Neutrophil (primary cell): ENCODE data around the gene SLC34A1.
"Not testable (repeated sequence)": the region's sequence is repeated elsewhere in the genome, so short reads cannot be mapped to it uniquely, and the experiment has no call there.

ENCODE experiments used
- H3K27ac ChIP-seq: fragments of 200-600 bp; sonication (generic); 2 replicates; pipeline ENCODE4 v1.5.1; 2016; ENCODE audit warnings: mild to moderate bottlenecking, moderate library complexity
- H3K27me3 ChIP-seq: fragments of 200-600 bp; sonication (generic); 2 replicates; pipeline ENCODE4 v1.6.0; 2016; ENCODE audit warnings: mild to moderate bottlenecking
- H3K36me3 ChIP-seq: fragments of 200-600 bp; sonication (generic); 2 replicates; pipeline ENCODE4 v1.5.1; 2017
- H3K4me1 ChIP-seq, 2 experiments: fragments of 200-600 bp in 1 of 2; sonication (generic) in 1 of 2; 1 replicate in 1 of 2; 2 replicates in 1 of 2; pipeline versions ENCODE4 v1.5.1 to v1.6.1; 2013 to 2016; ENCODE audit warnings: low read depth in 1 of 2, low read length in 1 of 2, mild to moderate bottlenecking in 1 of 2, moderate library complexity in 1 of 2; ENCODE audit not compliant: control insufficient read depth in 1 of 2, insufficient read depth in 1 of 2
- H3K4me3 ChIP-seq, 2 experiments: fragments of 200-600 bp in 1 of 2; sonication (generic) in 1 of 2; 1 replicate in 1 of 2; 2 replicates in 1 of 2; pipeline ENCODE4 v1.5.1; 2013 to 2016; ENCODE audit warnings: low read depth in 1 of 2, low read length in 1 of 2, mild to moderate bottlenecking in 1 of 2, moderate library complexity in 1 of 2
- H3K9me3 ChIP-seq: fragments of 200-600 bp; sonication (generic); 2 replicates; pipeline ENCODE4 v1.5.1; 2016
- TF ChIP-seq, protein P1 (sequence below): fragments of 200-600 bp; sonication (generic); IDR thresholded peaks from 2 replicates; pipeline ENCODE4 v1.5.1; 2016; ENCODE audit warnings: antibody characterized with exemption

Gene SLC34A1

GRCh38 chr5:177358370-177358819 is 25.8 kb upstream of the SLC34A1 start:
- Histone ChIP-seq H3K36me3 (peaks cover 5% of the 10 kb centered on the region), H3K9me3 (no peaks in the 10 kb centered on the region), H3K27ac (peak overlapping the region; percentile 93), H3K4me1 (peaks cover 87 to 95% of the 10 kb centered on the region in 2 experiments), H3K27me3 (no peaks in the 10 kb centered on the region), H3K4me3 (peak overlapping the region; percentile 82 to 96)
- TF ChIP-seq, protein P1, sequence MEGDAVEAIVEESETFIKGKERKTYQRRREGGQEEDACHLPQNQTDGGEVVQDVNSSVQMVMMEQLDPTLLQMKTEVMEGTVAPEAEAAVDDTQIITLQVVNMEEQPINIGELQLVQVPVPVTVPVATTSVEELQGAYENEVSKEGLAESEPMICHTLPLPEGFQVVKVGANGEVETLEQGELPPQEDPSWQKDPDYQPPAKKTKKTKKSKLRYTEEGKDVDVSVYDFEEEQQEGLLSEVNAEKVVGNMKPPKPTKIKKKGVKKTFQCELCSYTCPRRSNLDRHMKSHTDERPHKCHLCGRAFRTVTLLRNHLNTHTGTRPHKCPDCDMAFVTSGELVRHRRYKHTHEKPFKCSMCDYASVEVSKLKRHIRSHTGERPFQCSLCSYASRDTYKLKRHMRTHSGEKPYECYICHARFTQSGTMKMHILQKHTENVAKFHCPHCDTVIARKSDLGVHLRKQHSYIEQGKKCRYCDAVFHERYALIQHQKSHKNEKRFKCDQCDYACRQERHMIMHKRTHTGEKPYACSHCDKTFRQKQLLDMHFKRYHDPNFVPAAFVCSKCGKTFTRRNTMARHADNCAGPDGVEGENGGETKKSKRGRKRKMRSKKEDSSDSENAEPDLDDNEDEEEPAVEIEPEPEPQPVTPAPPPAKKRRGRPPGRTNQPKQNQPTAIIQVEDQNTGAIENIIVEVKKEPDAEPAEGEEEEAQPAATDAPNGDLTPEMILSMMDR, result no peak

- peaks cover 12% of the 10 kb centered on the region for H3K36me3 ChIP-seq
- H3K27me3 ChIP-seq, result no peaks in the 10 kb centered on the region
- H3K27ac ChIP-seq, result peak overlapping the region; percentile 93
- TF ChIP-seq, protein P1, result no peak
- no peaks in the 10 kb centered on the region for H3K9me3 ChIP-seq
- H3K4me1 ChIP-seq, result peaks cover 89 to 95% of the 10 kb centered on the region in 2 experiments
- H3K4me3 ChIP-seq, result peak overlapping the region; percentile 82 to 96
These were observed 24.8 kb upstream of the SLC34A1 start for GRCh38 chr5:177359451-177359851.

DNA sequence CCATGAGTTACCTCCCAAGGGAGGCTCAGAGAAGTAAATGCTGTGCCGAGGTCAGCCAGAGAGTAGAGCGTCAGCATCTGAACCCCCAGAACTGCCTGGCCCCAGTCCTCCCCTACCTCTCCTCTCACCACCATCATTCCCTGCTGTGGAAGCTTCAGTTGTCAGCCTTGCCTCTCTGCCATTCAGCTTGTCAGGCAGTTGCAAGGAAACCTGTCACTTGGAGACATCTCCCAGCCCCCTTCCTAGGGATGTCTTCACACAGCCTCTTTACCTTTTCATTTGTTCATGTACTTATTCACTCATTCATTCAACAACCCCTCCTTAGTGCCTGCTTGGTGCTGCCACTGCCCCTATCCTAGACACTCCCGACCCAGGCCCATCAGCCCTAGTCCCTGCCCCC is 24.4 kb upstream of the SLC34A1 start:
- Histone ChIP-seq H3K36me3 (peaks cover 15% of the 10 kb centered on the region), H3K27me3 (no peaks in the 10 kb centered on the region), H3K9me3 (no peaks in the 10 kb centered on the region), H3K4me3 (peak overlapping the region; percentile 82 to 96), H3K27ac (peak overlapping the region; percentile 93), H3K4me1 (peaks cover 89 to 95% of the 10 kb centered on the region in 2 experiments)
- TF ChIP-seq, protein P1, result no peak

DNA sequence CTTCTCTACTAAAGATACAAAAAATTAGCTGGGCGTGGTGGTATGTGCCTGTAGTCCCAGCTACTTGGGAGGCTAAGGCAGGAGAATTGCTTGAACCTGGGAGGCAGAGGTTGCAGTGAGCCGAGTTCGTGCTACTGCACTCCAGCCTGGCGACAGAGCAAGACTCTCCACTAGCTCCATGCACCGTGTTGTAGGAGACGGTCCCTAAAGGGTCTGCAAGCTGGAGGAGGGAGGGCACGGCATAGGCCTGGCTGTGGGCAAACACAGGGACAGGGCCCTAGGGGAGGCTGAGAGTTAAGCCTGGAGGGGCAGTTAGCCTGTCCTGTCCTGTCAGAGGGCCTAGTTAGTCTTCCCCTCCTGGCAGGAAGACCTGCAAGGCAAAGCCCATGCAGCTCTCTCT is 23.5 kb upstream of the SLC34A1 start:
- H3K36me3 ChIP-seq, result peaks cover 22% of the 10 kb centered on the region
- peak overlapping the region; percentile 62 to 82 for H3K4me3 ChIP-seq
- H3K27me3 ChIP-seq, H3K9me3 ChIP-seq: not testable (repeated sequence)
- H3K27ac ChIP-seq, result peak overlapping the region; percentile 93
- peaks cover 81 to 88% of the 10 kb centered on the region in 2 experiments for H3K4me1 ChIP-seq

- TF ChIP-seq, protein P1, result peak; percentile 49
- H3K27ac ChIP-seq, result peak overlapping the region; percentile 93
- peak overlapping the region; percentile 62 to 82 for H3K4me3 ChIP-seq
- H3K36me3 ChIP-seq, result peaks cover 31% of the 10 kb centered on the region
- H3K27me3 ChIP-seq, result no peaks in the 10 kb centered on the region
- peaks cover 72 to 78% of the 10 kb centered on the region in 2 experiments for H3K4me1 ChIP-seq
- no peaks in the 10 kb centered on the region for H3K9me3 ChIP-seq
These were observed 22.6 kb upstream of the SLC34A1 start for GRCh38 chr5:177361418-177362291.

GRCh38 chr5:177362292-177362609 is 22.0 kb upstream of the SLC34A1 start:
- TF ChIP-seq, protein P1, result no peak
- peak overlapping the region; percentile 62 to 82 for H3K4me3 ChIP-seq
- peaks cover 66 to 72% of the 10 kb centered on the region in 2 experiments for H3K4me1 ChIP-seq
- H3K9me3 ChIP-seq, result no peaks in the 10 kb centered on the region
- H3K27ac ChIP-seq, result peak overlapping the region; percentile 93
- no peaks in the 10 kb centered on the region for H3K27me3 ChIP-seq
- peaks cover 37% of the 10 kb centered on the region for H3K36me3 ChIP-seq
